Keratinocyte (primary cell): ENCODE data around the gene HGFAC.

ENCODE experiments used
- EZH2 ChIP-seq: IDR thresholded peaks from one replicate; pipeline ENCODE4 v1.6.1; 2012; ENCODE audit warnings: inconsistent platforms, mild to moderate bottlenecking, low read length, moderate library complexity
- TF ChIP-seq, protein P1 (sequence below), 3 experiments: IDR thresholded peaks in 1 of 3; conservative IDR thresholded peaks in 1 of 3; optimal IDR thresholded peaks in 1 of 3; 2 replicates in 2 of 3; 3 replicates in 1 of 3; pipeline versions ENCODE3 to v1.5.1; 2011; ENCODE audit warnings: low read length in 3 of 3, mild to moderate bottlenecking in 3 of 3, moderate library complexity in 2 of 3, control low read depth in 1 of 3, inconsistent platforms in 1 of 3; ENCODE audit not compliant: insufficient read depth in 2 of 3; ENCODE audit errors: extremely low read depth in 1 of 3

DNA sequence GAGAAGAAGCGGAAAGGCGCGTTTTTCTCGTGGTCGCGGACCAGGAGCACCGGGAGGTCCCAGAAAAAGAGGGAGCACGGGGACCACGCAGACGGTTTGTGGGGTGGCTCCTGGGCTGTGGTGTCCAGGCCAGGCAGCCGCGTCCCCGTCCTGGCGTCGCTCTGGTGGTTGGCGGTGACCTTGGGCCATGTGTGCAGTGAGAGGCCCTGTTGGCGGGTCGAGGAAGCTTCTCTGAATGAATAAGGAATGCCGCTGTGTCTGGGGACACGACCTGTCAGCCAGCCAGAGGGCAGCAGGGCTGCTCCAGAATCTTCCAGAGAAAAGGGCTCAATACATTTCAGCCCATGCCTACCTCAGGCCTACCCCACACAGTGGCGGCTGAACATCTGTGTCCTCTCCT, 24.3 kb upstream of the HGFAC start:
- TF ChIP-seq, protein P1, sequence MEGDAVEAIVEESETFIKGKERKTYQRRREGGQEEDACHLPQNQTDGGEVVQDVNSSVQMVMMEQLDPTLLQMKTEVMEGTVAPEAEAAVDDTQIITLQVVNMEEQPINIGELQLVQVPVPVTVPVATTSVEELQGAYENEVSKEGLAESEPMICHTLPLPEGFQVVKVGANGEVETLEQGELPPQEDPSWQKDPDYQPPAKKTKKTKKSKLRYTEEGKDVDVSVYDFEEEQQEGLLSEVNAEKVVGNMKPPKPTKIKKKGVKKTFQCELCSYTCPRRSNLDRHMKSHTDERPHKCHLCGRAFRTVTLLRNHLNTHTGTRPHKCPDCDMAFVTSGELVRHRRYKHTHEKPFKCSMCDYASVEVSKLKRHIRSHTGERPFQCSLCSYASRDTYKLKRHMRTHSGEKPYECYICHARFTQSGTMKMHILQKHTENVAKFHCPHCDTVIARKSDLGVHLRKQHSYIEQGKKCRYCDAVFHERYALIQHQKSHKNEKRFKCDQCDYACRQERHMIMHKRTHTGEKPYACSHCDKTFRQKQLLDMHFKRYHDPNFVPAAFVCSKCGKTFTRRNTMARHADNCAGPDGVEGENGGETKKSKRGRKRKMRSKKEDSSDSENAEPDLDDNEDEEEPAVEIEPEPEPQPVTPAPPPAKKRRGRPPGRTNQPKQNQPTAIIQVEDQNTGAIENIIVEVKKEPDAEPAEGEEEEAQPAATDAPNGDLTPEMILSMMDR (optimal IDR thresholded peaks at IDR 0.05 in 1 of 3, IDR thresholded peaks at IDR 0.05 in 1 of 3, conservative IDR thresholded peaks at IDR 0.05 in 1 of 3; ENCODE audit: extremely low read depth in 1 of 3, insufficient read depth in 2 of 3, low read length in 3 of 3) = no peak
- no peak for TF ChIP-seq EZH2
